H9 (cell line): Measurements from ENCODE around the gene TBC1D12. TPM values are rescaled to one million over a fixed set of nuclear protein-coding genes. Genes with fewer than 3 reads are reported as not detected.
A peak's percentile ranks its signal among the peaks of the same experiment; 100 is the strongest.

Source experiments
- DNase-seq: peaks from one replicate; pipeline ENCODE4 v3.0.0-alpha.2; 2017
- H2AFZ ChIP-seq: one replicate; pipeline ENCODE4 v1.6.1; 2013; ENCODE audit warnings: mild to moderate bottlenecking, low read length, control low read depth, moderate library complexity
- H2AK5ac ChIP-seq: 2 replicates; pipeline ENCODE4 v1.6.1; 2013; ENCODE audit warnings: low read length, control low read depth, mixed read lengths; ENCODE audit not compliant: insufficient read length
- H2BK120ac ChIP-seq: one replicate; pipeline ENCODE4 v1.6.1; 2013; ENCODE audit warnings: low read depth, mild to moderate bottlenecking, low read length, control low read depth, inconsistent platforms; ENCODE audit not compliant: poor library complexity, severe bottlenecking
- H2BK12ac ChIP-seq: 2 replicates; pipeline ENCODE4 v1.6.1; 2013; ENCODE audit warnings: low read length, control low read depth, mixed read lengths, low read depth; ENCODE audit not compliant: insufficient read length
- H2BK15ac ChIP-seq: 2 replicates; pipeline ENCODE4 v1.6.1; 2013; ENCODE audit warnings: low read depth, low read length, control low read depth
- H2BK20ac ChIP-seq: one replicate; pipeline ENCODE4 v1.6.1; 2013; ENCODE audit warnings: low read depth, mild to moderate bottlenecking, low read length, control low read depth, inconsistent platforms; ENCODE audit not compliant: poor library complexity, severe bottlenecking
- H2BK5ac ChIP-seq: 2 replicates; pipeline ENCODE4 v1.6.1; 2013; ENCODE audit warnings: low read length, control low read depth, mixed read lengths; ENCODE audit not compliant: insufficient read length
- H3K14ac ChIP-seq: 2 replicates; pipeline ENCODE4 v1.6.1; 2013; ENCODE audit warnings: low read length, control low read depth; ENCODE audit not compliant: insufficient read depth
- H3K18ac ChIP-seq: 2 replicates; pipeline ENCODE4 v1.6.1; 2013; ENCODE audit warnings: low read depth, mild to moderate bottlenecking, mixed read lengths, low read length, control low read depth; ENCODE audit not compliant: insufficient read length
- H3K23ac ChIP-seq: 2 replicates; pipeline ENCODE4 v1.6.1; 2013; ENCODE audit warnings: low read length, control low read depth, mixed read lengths, low read depth; ENCODE audit not compliant: insufficient read length
- H3K23me2 ChIP-seq: 2 replicates; pipeline ENCODE4 v1.6.1; 2013; ENCODE audit warnings: low read depth, mild to moderate bottlenecking, mixed read lengths, low read length, control low read depth; ENCODE audit not compliant: insufficient read length, poor library complexity, severe bottlenecking
- H3K27ac ChIP-seq: 2 replicates; pipeline ENCODE4 v1.5.1; 2013; ENCODE audit warnings: low read length, control low read depth, mixed read lengths, low read depth; ENCODE audit not compliant: insufficient read length
- H3K27me3 ChIP-seq: 2 replicates; pipeline ENCODE4 v1.6.1; 2013; ENCODE audit warnings: low read length, control low read depth, inconsistent platforms; ENCODE audit not compliant: insufficient read depth
- H3K4ac ChIP-seq: 2 replicates; pipeline ENCODE4 v1.6.1; 2013; ENCODE audit warnings: low read depth, mild to moderate bottlenecking, control low read depth, inconsistent platforms, low read length, moderate library complexity
- H3K4me1 ChIP-seq: 2 replicates; pipeline ENCODE4 v1.6.1; 2013; ENCODE audit warnings: low read length, control low read depth, inconsistent platforms; ENCODE audit not compliant: insufficient read depth
- H3K4me2 ChIP-seq: 2 replicates; pipeline ENCODE4 v1.6.1; 2013; ENCODE audit warnings: low read length, control low read depth, mixed read lengths; ENCODE audit not compliant: insufficient read length, insufficient read depth
- H3K56ac ChIP-seq: 2 replicates; pipeline ENCODE4 v1.6.1; 2013; ENCODE audit warnings: low read depth, mild to moderate bottlenecking, mixed read lengths, low read length, control low read depth; ENCODE audit not compliant: insufficient read length
- H3K79me1 ChIP-seq: 2 replicates; pipeline ENCODE4 v1.6.1; 2013; ENCODE audit warnings: low read depth, mild to moderate bottlenecking, moderate library complexity, low read length, control low read depth, inconsistent platforms; ENCODE audit not compliant: insufficient read depth, poor library complexity, severe bottlenecking
- H3K79me2 ChIP-seq: 2 replicates; pipeline ENCODE4 v1.6.1; 2013; ENCODE audit warnings: low read length, control low read depth, inconsistent platforms; ENCODE audit not compliant: insufficient read depth
- H3K9ac ChIP-seq: 2 replicates; pipeline ENCODE4 v1.6.1; 2013; ENCODE audit warnings: low read length, control low read depth, mixed read lengths; ENCODE audit not compliant: insufficient read length; ENCODE audit errors: extremely low read depth
- H3K9me3 ChIP-seq: one replicate; pipeline ENCODE4 v1.6.1; 2013; ENCODE audit warnings: low read depth, low read length, inconsistent platforms; ENCODE audit not compliant: control insufficient read depth
- H3T11ph ChIP-seq: one replicate; pipeline ENCODE4 v1.6.1; 2013; ENCODE audit warnings: mild to moderate bottlenecking, low read length, control low read depth, inconsistent platforms
- H4K20me1 ChIP-seq: one replicate; pipeline ENCODE4 v1.6.1; 2013; ENCODE audit not compliant: control insufficient read depth, insufficient read length, insufficient read depth
- H4K5ac ChIP-seq: 2 replicates; pipeline ENCODE4 v1.6.1; 2013; ENCODE audit warnings: low read depth, mild to moderate bottlenecking, mixed read lengths, low read length, control low read depth; ENCODE audit not compliant: insufficient read length
- H4K8ac ChIP-seq: replicated peaks from 2 replicates; pipeline ENCODE4 v1.6.1; 2013; ENCODE audit warnings: low read length, control low read depth, mixed read lengths, low read depth; ENCODE audit not compliant: insufficient read length
- H4K91ac ChIP-seq: 2 replicates; pipeline ENCODE4 v1.6.1; 2013; ENCODE audit warnings: low read depth, mild to moderate bottlenecking, moderate library complexity, mixed read lengths, low read length, control low read depth; ENCODE audit not compliant: insufficient read length
- H3K27ac Mint-ChIP-seq, 3 experiments: 2 replicates in 2 of 3; 3 replicates in 1 of 3; pipeline ENCODE4 v1.8.0; 2020 to 2021; ENCODE audit warnings: mixed read lengths in 3 of 3, mild to moderate bottlenecking in 1 of 3, moderate library complexity in 1 of 3
- H3K27me3 Mint-ChIP-seq: 2 replicates; pipeline ENCODE4 v1.8.0; 2021; ENCODE audit warnings: low read depth, mild to moderate bottlenecking, moderate library complexity, mixed read lengths
- H3K36me3 Mint-ChIP-seq, 3 experiments: 2 replicates in 2 of 3; 3 replicates in 1 of 3; pipeline ENCODE4 v1.8.0; 2020 to 2021; ENCODE audit warnings: low read depth in 3 of 3, mixed read lengths in 3 of 3; ENCODE audit not compliant: insufficient read depth in 1 of 3
- H3K4me1 Mint-ChIP-seq, 2 experiments: 2 replicates each; pipeline ENCODE4 v1.8.0; 2020; ENCODE audit warnings: mixed read lengths in 2 of 2
- H3K4me3 Mint-ChIP-seq, 2 experiments: 2 replicates in 1 of 2; 3 replicates in 1 of 2; pipeline ENCODE4 v1.8.0; 2020 to 2021; ENCODE audit warnings: mild to moderate bottlenecking in 2 of 2, mixed read lengths in 2 of 2, moderate library complexity in 1 of 2
- H3K9me3 Mint-ChIP-seq, 2 experiments: 2 replicates in 1 of 2; 3 replicates in 1 of 2; pipeline ENCODE4 v1.8.0; 2020; ENCODE audit warnings: mild to moderate bottlenecking in 2 of 2, mixed read lengths in 2 of 2, moderate library complexity in 1 of 2
- CTCF ChIP-seq: fragments of 200-600 bp; sonication (generic); conservative IDR thresholded peaks from 3 replicates; pipeline ENCODE4 v1.8.0; 2021; ENCODE audit warnings: antibody characterized with exemption, mild to moderate bottlenecking
- WGBS: extraction: QIAGEN DNeasy Blood & Tissue Kit; methylation state at CpG from one replicate; pipeline ENCODE4 v1.1.7; 2013; ENCODE audit warnings: missing lambda C conversion rate, low lambda C conversion rate, mixed read lengths; ENCODE audit not compliant: insufficient read length; ENCODE audit errors: extremely low coverage; 5-methylcytosine and 5-hydroxymethylcytosine counted together
- total RNA-seq: library from RNA; stranded (reverse); gene quantifications from 2 replicates; pipeline ENCODE4 v1.2.1, GENCODE V29; 2021

TBC1D12 gene
- total RNA-seq, 1 experiment from 2014 or later, result 2.0 TPM

GRCh38 chr10:94546901-94547185 lies 144.5 kb downstream of the TBC1D12 start:
- WGBS, result no CpG with 5 or more reads among the region's 1 CpG

More at GRCh38 chr10:94546901-94547185, 144.5 kb downstream of the TBC1D12 start:
- Histone ChIP-seq H3K18ac (no peak overlapping the region), H3K4me2 (peak overlapping the region; percentile 89), H3K4ac (no peak overlapping the region), H3K9ac (peak overlapping the region; percentile 91), H2AFZ (no peak overlapping the region), H3K9me3 (no peaks in the 10 kb centered on the region), H3K27ac (no peak overlapping the region), H4K20me1 (no peaks in the 10 kb centered on the region), H3K79me2 (peaks cover 23% of the 10 kb centered on the region), H2BK20ac (no peak overlapping the region), H2BK15ac (no peak overlapping the region), H2BK5ac (no peak overlapping the region), H3K27me3 (no peaks in the 10 kb centered on the region), H3K23ac (no peak overlapping the region), H2BK12ac (no peak overlapping the region), H2BK120ac (no peak overlapping the region), H3K23me2 (peaks cover 11% of the 10 kb centered on the region), H2AK5ac (no peak overlapping the region), H4K5ac (no peak overlapping the region), H3K56ac (no peak overlapping the region), H4K91ac (no peak overlapping the region), H3K4me1 (peaks cover 2% of the 10 kb centered on the region; the same call in 1 of the 2 replicates), H3T11ph (no peak overlapping the region), H3K79me1 (peaks cover 6% of the 10 kb centered on the region), H4K8ac (no peak overlapping the region), H3K14ac (no peak overlapping the region)
- peaks cover 25 to 28% of the 10 kb centered on the region in 2 experiments for H3K4me1 Mint-ChIP-seq
- H3K27me3 Mint-ChIP-seq, result no peaks in the 10 kb centered on the region
- TF ChIP-seq CTCF, result no peak
- peaks cover 0 to 2% of the 10 kb centered on the region in 2 experiments; a peak in 1 of 5 replicates for H3K9me3 Mint-ChIP-seq
- H3K27ac Mint-ChIP-seq, result peak overlapping the region in 2 of 3 experiments; percentile 100; a peak in 2 of 7 replicates
- peaks cover 29 to 48% (median 39%) of the 10 kb centered on the region in 3 experiments; a peak in 6 of 7 replicates for H3K36me3 Mint-ChIP-seq
- no peak for DNase-seq
- H3K4me3 Mint-ChIP-seq, result peak overlapping the region; percentile 100
